K562 (cell line): ENCODE measurements around the gene PUM2. TPM values are rescaled to one million over a fixed set of nuclear protein-coding genes. Genes with fewer than 3 reads are reported as not detected.

ENCODE experiments used
- HNRNPH1 ChIP-seq: fragments of 200-400 bp; formaldehyde crosslinking; optimal IDR thresholded peaks from 2 replicates; pipeline ENCODE3; 2017; ENCODE audit warnings: low read depth, mild to moderate bottlenecking, low read length, moderate library complexity
- MAFK ChIP-seq: IDR thresholded peaks from 2 replicates; pipeline ENCODE4 v1.6.1; 2011; ENCODE audit warnings: low read length, improper control_type of control experiment
- PCBP1 ChIP-seq: fragments of 200-400 bp; formaldehyde crosslinking; IDR thresholded peaks from 2 replicates; pipeline ENCODE4 v1.6.1; 2018; ENCODE audit warnings: mild to moderate bottlenecking, low read depth, low read length; ENCODE audit not compliant: poor library complexity, severe bottlenecking
- POLR2A ChIP-seq: fragments of 450-650 bp; conservative IDR thresholded peaks from 2 replicates; pipeline ENCODE4 v1.6.1; 2016
- SMC3 ChIP-seq: conservative IDR thresholded peaks from 2 replicates; pipeline ENCODE4 v1.6.1; 2011; ENCODE audit warnings: low read depth, low read length, improper control_type of control experiment; ENCODE audit not compliant: insufficient read depth
- XRCC3 ChIP-seq: fragments of 450-650 bp; IDR thresholded peaks from 2 replicates; pipeline ENCODE4 v1.6.1; 2017; ENCODE audit warnings: mild to moderate bottlenecking, moderate library complexity
- ZNF224 ChIP-seq: sonication (generic); formaldehyde crosslinking; IDR thresholded peaks from 2 replicates; pipeline ENCODE4 v1.8.0; 2022; ENCODE audit warnings: mild to moderate bottlenecking, missing genetic modification reagents
- ZNF384 ChIP-seq: IDR thresholded peaks from 2 replicates; pipeline ENCODE4 v1.6.1; 2012; ENCODE audit warnings: low read depth, low read length, improper control_type of control experiment
- ZNF431 ChIP-seq: sonication (generic); formaldehyde crosslinking; IDR thresholded peaks from 2 replicates; pipeline ENCODE4 v1.8.0; 2022; ENCODE audit warnings: mild to moderate bottlenecking, missing genetic modification reagents
- ZNF445 ChIP-seq: fragments of 250-450 bp; sonication (Bioruptor Pico); IDR thresholded peaks from 2 replicates; pipeline ENCODE4 v1.4.0; 2020; ENCODE audit warnings: low read depth, mild to moderate bottlenecking, moderate library complexity
- polyA plus RNA-seq, 8 experiments: library from polyadenylated mRNA; depleted of rRNA in 4 of 8; stranded (reverse) in 5 of 8; unstranded in 3 of 8; fragments of >200 nt; fragmentation: Nextera tagmentation in 2 of 8; fragmentation: Illumina TruSeq in 1 of 8; extraction: Ambion mirVana in 2 of 8; extraction: Trizol in 1 of 8; gene quantifications; 2 replicates each; pipeline versions ENCODE4 v1.2.1 to v1.2.3, GENCODE V29; 2011 to 2014; ENCODE audit warnings: inconsistent platforms in 1 of 8, missing spikeins in 1 of 8
- total RNA-seq, 7 experiments: library from RNA; depleted of rRNA in 6 of 7; stranded (reverse); fragments of >200 nt in 6 of 7; fragmentation: Illumina TruSeq in 2 of 7; extraction: Trizol in 2 of 7; gene quantifications; 2 replicates each; pipeline versions ENCODE4 v1.2.1 to v1.2.3, GENCODE V29; 2011 to 2021; ENCODE audit warnings: low replicate concordance in 1 of 7
- TF ChIP-seq, protein P1 (sequence below), 3 experiments: fragments of 200-800 bp in 1 of 3; sonication (Bioruptor generic) in 1 of 3; sonication (generic) in 1 of 3; formaldehyde crosslinking in 1 of 3; IDR thresholded peaks; 2 replicates each; pipeline versions ENCODE4 v1.6.1 to v1.8.0; 2016 to 2022; ENCODE audit warnings: mild to moderate bottlenecking in 2 of 3, missing compliant biosample characterization in 2 of 3, missing genetic modification characterization in 2 of 3, missing genetic modification reagents in 1 of 3
- TF ChIP-seq, protein P2 (sequence below): fragments of 250-450 bp; sonication (Bioruptor Pico); IDR thresholded peaks from 2 replicates; pipeline ENCODE4 v1.4.0; 2020; ENCODE audit warnings: mild to moderate bottlenecking, moderate library complexity, borderline replicate concordance
- TF ChIP-seq, protein P3 (sequence below): IDR thresholded peaks from 2 replicates; pipeline ENCODE4 v1.6.1; 2011; ENCODE audit warnings: borderline replicate concordance, low read depth, mild to moderate bottlenecking, moderate library complexity, low read length; ENCODE audit not compliant: insufficient read depth, poor library complexity, severe bottlenecking
- TF ChIP-seq, protein P4 (sequence below): sonication (generic); formaldehyde crosslinking; IDR thresholded peaks from 2 replicates; pipeline ENCODE4 v1.8.0; 2022; ENCODE audit warnings: mild to moderate bottlenecking, missing genetic modification reagents, borderline replicate concordance
- TF ChIP-seq, protein P5 (sequence below): fragments of 250-450 bp; sonication (Bioruptor Pico); IDR thresholded peaks from 2 replicates; pipeline ENCODE4 v1.8.0; 2022; ENCODE audit warnings: inconsistent platforms

Gene PUM2
- total and polyA plus RNA-seq, 9 of the 15 experiments (the other 6 are each of a cell fraction or from before 2014, with no cell fraction given), result 13.4 to 61.9 (median 28.3) TPM

DNA sequence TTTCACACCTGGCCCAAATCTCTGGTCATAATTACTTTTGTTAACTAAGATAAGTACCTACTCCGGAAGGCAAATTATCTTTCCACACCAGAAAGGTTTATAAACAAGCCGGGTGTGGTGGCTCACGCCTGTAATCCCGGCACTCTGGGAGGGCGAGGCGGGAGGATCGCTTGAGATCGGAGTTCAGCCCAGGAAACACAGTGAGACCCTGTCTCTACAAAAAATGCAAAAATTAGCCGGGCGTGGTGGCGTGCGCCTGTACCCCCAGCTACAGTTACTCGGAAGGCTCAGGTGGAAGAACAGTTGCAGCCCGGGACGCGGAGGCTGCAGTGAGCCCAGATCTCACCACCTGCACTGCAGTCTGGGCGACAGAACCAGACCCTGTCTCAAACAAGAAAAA, 2.1 kb downstream of the PUM2 start (continued):
- TF ChIP-seq, protein P1, sequence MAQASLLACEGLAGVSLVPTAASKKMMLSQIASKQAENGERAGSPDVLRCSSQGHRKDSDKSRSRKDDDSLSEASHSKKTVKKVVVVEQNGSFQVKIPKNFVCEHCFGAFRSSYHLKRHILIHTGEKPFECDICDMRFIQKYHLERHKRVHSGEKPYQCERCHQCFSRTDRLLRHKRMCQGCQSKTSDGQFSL (CRISPR knock-in tag; IDR thresholded peaks at IDR 0.05), result no peak
- TF ChIP-seq, protein P1 (tag; IDR thresholded peaks at IDR 0.05), result no peak
- no peak for TF ChIP-seq MAFK
- no peak for TF ChIP-seq ZNF384
- no peak for TF ChIP-seq ZNF431 (CRISPR knock-in tag)
- TF ChIP-seq, protein P2, sequence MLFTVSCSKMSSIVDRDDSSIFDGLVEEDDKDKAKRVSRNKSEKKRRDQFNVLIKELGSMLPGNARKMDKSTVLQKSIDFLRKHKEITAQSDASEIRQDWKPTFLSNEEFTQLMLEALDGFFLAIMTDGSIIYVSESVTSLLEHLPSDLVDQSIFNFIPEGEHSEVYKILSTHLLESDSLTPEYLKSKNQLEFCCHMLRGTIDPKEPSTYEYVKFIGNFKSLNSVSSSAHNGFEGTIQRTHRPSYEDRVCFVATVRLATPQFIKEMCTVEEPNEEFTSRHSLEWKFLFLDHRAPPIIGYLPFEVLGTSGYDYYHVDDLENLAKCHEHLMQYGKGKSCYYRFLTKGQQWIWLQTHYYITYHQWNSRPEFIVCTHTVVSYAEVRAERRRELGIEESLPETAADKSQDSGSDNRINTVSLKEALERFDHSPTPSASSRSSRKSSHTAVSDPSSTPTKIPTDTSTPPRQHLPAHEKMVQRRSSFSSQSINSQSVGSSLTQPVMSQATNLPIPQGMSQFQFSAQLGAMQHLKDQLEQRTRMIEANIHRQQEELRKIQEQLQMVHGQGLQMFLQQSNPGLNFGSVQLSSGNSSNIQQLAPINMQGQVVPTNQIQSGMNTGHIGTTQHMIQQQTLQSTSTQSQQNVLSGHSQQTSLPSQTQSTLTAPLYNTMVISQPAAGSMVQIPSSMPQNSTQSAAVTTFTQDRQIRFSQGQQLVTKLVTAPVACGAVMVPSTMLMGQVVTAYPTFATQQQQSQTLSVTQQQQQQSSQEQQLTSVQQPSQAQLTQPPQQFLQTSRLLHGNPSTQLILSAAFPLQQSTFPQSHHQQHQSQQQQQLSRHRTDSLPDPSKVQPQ, result no peak
- TF ChIP-seq HNRNPH1, result no peak
- TF ChIP-seq POLR2A, result 0 out of 2 replicates have a peak, but pooled peaks have one; percentile 38
- TF ChIP-seq, protein P3, sequence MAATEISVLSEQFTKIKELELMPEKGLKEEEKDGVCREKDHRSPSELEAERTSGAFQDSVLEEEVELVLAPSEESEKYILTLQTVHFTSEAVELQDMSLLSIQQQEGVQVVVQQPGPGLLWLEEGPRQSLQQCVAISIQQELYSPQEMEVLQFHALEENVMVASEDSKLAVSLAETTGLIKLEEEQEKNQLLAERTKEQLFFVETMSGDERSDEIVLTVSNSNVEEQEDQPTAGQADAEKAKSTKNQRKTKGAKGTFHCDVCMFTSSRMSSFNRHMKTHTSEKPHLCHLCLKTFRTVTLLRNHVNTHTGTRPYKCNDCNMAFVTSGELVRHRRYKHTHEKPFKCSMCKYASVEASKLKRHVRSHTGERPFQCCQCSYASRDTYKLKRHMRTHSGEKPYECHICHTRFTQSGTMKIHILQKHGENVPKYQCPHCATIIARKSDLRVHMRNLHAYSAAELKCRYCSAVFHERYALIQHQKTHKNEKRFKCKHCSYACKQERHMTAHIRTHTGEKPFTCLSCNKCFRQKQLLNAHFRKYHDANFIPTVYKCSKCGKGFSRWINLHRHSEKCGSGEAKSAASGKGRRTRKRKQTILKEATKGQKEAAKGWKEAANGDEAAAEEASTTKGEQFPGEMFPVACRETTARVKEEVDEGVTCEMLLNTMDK, result no peak
- TF ChIP-seq, protein P4, sequence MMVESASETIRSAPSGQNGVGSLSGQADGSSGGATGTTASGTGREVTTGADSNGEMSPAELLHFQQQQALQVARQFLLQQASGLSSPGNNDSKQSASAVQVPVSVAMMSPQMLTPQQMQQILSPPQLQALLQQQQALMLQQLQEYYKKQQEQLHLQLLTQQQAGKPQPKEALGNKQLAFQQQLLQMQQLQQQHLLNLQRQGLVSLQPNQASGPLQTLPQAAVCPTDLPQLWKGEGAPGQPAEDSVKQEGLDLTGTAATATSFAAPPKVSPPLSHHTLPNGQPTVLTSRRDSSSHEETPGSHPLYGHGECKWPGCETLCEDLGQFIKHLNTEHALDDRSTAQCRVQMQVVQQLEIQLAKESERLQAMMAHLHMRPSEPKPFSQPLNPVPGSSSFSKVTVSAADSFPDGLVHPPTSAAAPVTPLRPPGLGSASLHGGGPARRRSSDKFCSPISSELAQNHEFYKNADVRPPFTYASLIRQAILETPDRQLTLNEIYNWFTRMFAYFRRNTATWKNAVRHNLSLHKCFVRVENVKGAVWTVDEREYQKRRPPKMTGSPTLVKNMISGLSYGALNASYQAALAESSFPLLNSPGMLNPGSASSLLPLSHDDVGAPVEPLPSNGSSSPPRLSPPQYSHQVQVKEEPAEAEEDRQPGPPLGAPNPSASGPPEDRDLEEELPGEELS (CRISPR knock-in tag), result no peak
- TF ChIP-seq, protein P5, sequence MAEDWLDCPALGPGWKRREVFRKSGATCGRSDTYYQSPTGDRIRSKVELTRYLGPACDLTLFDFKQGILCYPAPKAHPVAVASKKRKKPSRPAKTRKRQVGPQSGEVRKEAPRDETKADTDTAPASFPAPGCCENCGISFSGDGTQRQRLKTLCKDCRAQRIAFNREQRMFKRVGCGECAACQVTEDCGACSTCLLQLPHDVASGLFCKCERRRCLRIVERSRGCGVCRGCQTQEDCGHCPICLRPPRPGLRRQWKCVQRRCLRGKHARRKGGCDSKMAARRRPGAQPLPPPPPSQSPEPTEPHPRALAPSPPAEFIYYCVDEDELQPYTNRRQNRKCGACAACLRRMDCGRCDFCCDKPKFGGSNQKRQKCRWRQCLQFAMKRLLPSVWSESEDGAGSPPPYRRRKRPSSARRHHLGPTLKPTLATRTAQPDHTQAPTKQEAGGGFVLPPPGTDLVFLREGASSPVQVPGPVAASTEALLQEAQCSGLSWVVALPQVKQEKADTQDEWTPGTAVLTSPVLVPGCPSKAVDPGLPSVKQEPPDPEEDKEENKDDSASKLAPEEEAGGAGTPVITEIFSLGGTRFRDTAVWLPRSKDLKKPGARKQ (CRISPR knock-in tag), result no peak
- no peak for TF ChIP-seq XRCC3
- TF ChIP-seq ZNF224 (CRISPR knock-in tag), result no peak
- no peak for TF ChIP-seq SMC3
- no peak for TF ChIP-seq ZNF445
- no peak for TF ChIP-seq PCBP1
